DND-41 (cell line): ENCODE measurements around the gene KIFC3.

Source experiments
- CTCF ChIP-seq: IDR thresholded peaks from 2 replicates; pipeline ENCODE4 v1.5.1; 2012; ENCODE audit warnings: borderline replicate concordance, low read length, moderate library complexity, mild to moderate bottlenecking; ENCODE audit not compliant: poor library complexity, severe bottlenecking; ENCODE audit errors: extremely low read depth
- EZH2 ChIP-seq: IDR thresholded peaks from 3 replicates; pipeline ENCODE4 v1.6.1; 2012; ENCODE audit warnings: borderline replicate concordance, low read depth, mild to moderate bottlenecking, moderate library complexity, low read length, inconsistent platforms; ENCODE audit not compliant: severe bottlenecking

- TF ChIP-seq CTCF (no peak), EZH2 (no peak)
These were observed 54.8 kb downstream of the KIFC3 start for GRCh38 chr16:57747496-57747895.
